Glutamatergic neuron (in vitro differentiated cells): ENCODE data around the gene ZAP70. TPM values are rescaled to one million over a fixed set of nuclear protein-coding genes. Genes with fewer than 3 reads are reported as not detected.
"Not testable (repeated sequence)": the region's sequence is repeated elsewhere in the genome, so short reads cannot be mapped to it uniquely, and the experiment has no call there.

ENCODE experiments used
- DNase-seq: peaks from one replicate; pipeline ENCODE4 v3.0.0; 2022
- H3K27ac Mint-ChIP-seq: one replicate; pipeline ENCODE4 v1.8.0; 2020; ENCODE audit warnings: mild to moderate bottlenecking, mixed read lengths, inconsistent platforms; ENCODE audit not compliant: unreplicated experiment
- H3K27me3 Mint-ChIP-seq: one replicate; pipeline ENCODE4 v1.8.0; 2020; ENCODE audit warnings: mild to moderate bottlenecking, moderate library complexity, mixed read lengths, inconsistent platforms; ENCODE audit not compliant: unreplicated experiment
- H3K36me3 Mint-ChIP-seq: one replicate; pipeline ENCODE4 v1.8.0; 2020; ENCODE audit warnings: mild to moderate bottlenecking, mixed read lengths, inconsistent platforms; ENCODE audit not compliant: unreplicated experiment
- H3K4me1 Mint-ChIP-seq: one replicate; pipeline ENCODE4 v1.8.0; 2020; ENCODE audit warnings: mild to moderate bottlenecking, low read depth, mixed read lengths, inconsistent platforms; ENCODE audit not compliant: unreplicated experiment
- H3K4me3 Mint-ChIP-seq: one replicate; pipeline ENCODE4 v1.8.0; 2020; ENCODE audit warnings: mild to moderate bottlenecking, mixed read lengths, inconsistent platforms; ENCODE audit not compliant: unreplicated experiment
- H3K9me3 Mint-ChIP-seq: one replicate; pipeline ENCODE4 v1.8.0; 2020; ENCODE audit warnings: mild to moderate bottlenecking, moderate library complexity, mixed read lengths, inconsistent platforms; ENCODE audit not compliant: unreplicated experiment
- CTCF ChIP-seq: fragments of 200-600 bp; sonication (generic); IDR thresholded peaks from one replicate; pipeline ENCODE4 v1.5.0; 2021; ENCODE audit not compliant: partially characterized antibody, unreplicated experiment
- total RNA-seq: library from RNA; stranded (reverse); fragmentation: NEBNext Ultra II Directional; extraction: Animal tissue kit (Norgen Biotek cat#: 25700); gene quantifications from one replicate; pipeline ENCODE4 v1.2.1, GENCODE V29; 2021; ENCODE audit not compliant: unreplicated experiment

Gene ZAP70
- total RNA-seq, 1 donor from 2014 or later = 1.3 TPM

- Mint-ChIP-seq H3K9me3 (peaks cover 2% of the 10 kb centered on the region), H3K36me3 (peaks cover 7% of the 10 kb centered on the region), H3K27me3 (peaks cover 2% of the 10 kb centered on the region), H3K4me3 (no peak within 1 kb of the TSS), H3K4me1 (peaks cover 6% of the 10 kb centered on the region), H3K27ac (no peak within 1 kb of the TSS)
- TF ChIP-seq CTCF = no peak
- DNase-seq = no peak
These were observed 43.9 kb upstream of the ZAP70 start, which contains the start of gene C2orf92 for GRCh38 chr2:97669448-97669847. TSS of gene C2orf92 (plus strand) at chr2:97669713. CDS start at chr2:97669789, 76 bp downstream.

DNA sequence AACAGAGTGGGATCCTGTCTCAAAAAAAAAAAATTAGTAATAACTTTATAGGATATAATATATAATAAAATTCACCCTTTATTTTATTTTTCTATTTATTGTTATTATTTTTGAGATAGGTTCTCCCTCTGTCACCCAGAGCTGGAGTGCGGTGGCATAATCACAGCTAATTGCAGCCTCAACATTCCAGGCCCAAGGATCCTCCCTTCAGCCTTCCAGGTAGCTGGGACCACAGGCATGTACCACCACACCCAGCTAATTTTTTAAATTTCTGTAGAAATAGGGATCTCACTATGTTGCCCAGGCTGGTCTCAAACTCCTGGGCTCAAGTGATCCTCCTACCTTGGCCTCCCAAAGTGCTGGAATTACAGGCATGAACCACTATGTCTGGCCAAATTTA, 42.9 kb upstream of the ZAP70 start:
- H3K27me3 Mint-ChIP-seq = peaks cover 2% of the 10 kb centered on the region
- peaks cover 4% of the 10 kb centered on the region for H3K4me1 Mint-ChIP-seq
- H3K9me3 Mint-ChIP-seq = peaks cover 2% of the 10 kb centered on the region
- H3K4me3 Mint-ChIP-seq = no peak overlapping the region
- no peak overlapping the region for H3K27ac Mint-ChIP-seq
- no peak for DNase-seq
- TF ChIP-seq CTCF = no peak
- H3K36me3 Mint-ChIP-seq = peaks cover 7% of the 10 kb centered on the region

DNA sequence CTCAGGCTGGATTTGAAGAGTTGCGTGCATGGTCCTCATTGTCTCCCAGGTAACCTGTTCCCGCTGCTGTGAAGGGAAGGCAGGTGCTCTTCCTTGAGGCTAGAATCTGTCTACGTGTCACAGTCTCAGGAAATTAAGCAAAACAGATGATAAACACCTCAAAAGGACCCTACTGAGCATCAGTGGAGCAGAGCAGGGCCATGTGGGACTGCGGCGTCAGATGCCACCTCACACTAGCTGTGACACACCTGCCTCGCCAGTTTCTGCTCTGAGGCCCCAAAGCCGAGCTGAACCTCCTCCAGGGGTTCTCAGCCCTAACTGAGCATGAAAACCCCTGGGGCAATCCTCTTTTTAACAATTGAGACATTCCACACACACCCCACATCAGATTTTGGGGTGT, 41.9 kb upstream of the ZAP70 start:
- Mint-ChIP-seq H3K27me3 (peaks cover 2% of the 10 kb centered on the region), H3K4me1 (peaks cover 8% of the 10 kb centered on the region)
- no peak for TF ChIP-seq CTCF

GRCh38 chr2:97672606-97673140, 40.7 kb upstream of the ZAP70 start:
- not testable (repeated sequence) for DNase-seq, H3K9me3 Mint-ChIP-seq, H3K4me3 Mint-ChIP-seq, H3K4me1 Mint-ChIP-seq, H3K27me3 Mint-ChIP-seq, H3K27ac Mint-ChIP-seq
- peaks cover 12% of the 10 kb centered on the region for H3K36me3 Mint-ChIP-seq

More for the DNA sequence above, 41.9 kb upstream of the ZAP70 start:
- H3K9me3 Mint-ChIP-seq = peaks cover 2% of the 10 kb centered on the region
- no peak overlapping the region for H3K4me3 Mint-ChIP-seq
- peaks cover 7% of the 10 kb centered on the region for H3K36me3 Mint-ChIP-seq
- no peak overlapping the region for H3K27ac Mint-ChIP-seq
- no peak for DNase-seq

DNA sequence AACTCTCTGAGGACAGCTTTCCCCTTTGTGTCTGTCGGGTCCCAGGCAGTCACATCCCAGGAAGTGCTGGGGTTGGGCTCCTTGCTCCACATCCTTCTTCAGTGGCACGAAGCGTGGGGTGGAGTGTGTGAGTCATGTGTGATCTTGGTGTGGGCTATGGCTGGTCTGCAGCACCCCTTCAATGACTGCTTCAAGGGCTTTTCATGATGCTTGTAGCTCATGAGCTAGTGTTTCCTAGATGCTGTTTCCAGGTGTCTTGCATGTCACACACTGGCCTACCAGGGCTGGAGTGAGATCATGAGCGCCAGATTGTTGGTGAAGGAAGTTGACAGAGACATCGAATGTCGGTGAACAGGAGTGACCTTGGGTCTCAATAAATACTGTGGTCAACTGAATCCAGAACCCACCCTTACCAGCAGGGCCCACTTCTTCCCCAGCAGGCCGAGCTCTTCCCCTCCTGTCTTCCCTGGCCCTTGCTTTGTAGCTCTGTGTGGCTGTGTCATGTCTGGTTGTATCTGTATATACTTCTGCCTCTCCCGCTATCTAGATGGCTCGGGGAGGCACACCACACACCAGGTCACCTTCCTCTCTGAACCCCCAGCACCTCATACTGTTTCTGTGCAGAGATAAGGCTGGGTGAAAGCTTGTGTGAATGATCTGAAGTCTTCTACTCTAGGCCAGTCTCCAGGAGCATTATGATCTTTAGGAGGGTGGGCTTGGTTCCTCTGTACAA, 40.0 kb upstream of the ZAP70 start:
- H3K27me3 Mint-ChIP-seq = no peaks in the 10 kb centered on the region

More for the DNA sequence above, 40.0 kb upstream of the ZAP70 start:
- Mint-ChIP-seq H3K27ac (no peak overlapping the region), H3K4me3 (no peak overlapping the region), H3K9me3 (no peaks in the 10 kb centered on the region), H3K36me3 (peaks cover 12% of the 10 kb centered on the region), H3K4me1 (peaks cover 8% of the 10 kb centered on the region)
- TF ChIP-seq CTCF = no peak
- DNase-seq = no peak
